ENCODE results near the gene TMEM201. TPM values are rescaled to one million over a fixed set of nuclear protein-coding genes. Genes with fewer than 3 reads are reported as not detected.

Gene TMEM201
- total RNA-seq, 1 donor from 2014 or later = 13.1 TPM

DNA sequence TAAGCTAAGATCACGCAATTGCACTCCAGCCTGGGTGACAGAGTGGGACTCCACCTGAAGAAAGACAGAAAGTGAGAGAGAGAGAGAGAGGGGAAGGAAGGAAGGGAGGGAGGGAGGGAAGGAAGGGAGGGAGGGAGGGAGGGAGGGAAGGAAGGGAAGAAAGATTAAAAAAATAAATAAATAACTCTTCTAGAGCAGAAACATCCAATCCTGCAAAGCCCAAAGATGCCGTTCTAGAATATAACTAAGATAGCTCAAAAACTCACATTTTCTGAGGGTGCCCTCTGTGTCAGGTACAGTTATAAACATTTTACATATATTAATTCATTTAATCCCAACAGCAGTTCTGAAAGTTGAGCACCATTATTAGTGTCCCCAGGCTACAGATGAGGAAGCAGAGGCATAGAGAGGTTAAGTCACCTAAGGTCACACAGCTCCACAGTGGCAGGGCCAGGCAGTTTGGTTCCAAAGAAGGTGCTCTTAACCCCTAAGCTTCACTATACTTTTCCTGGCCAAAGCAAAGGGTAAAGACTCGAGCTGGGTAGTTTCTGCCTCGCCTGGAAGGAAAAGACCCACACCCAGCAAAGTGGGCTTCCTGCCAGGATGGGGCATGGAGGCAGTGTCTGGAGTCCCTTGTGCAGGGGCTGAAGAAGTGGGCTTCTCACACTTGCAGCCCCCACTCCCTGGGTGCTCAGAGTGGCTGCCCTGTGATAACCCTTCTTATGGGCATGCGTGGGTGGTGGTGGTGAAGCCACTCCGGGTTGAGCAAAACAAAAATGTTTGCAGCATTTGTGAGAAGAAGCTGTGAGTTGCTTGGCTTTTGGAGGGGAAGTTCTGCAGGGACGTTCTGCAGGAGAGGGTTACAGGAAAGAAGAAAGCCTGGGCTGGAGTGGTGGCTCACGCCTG is 54.9 kb downstream of the TMEM201 start:
- DNase-seq (ENCODE audit: low spot score) (no peak), ATAC-seq (no peak)
- intact Hi-C loops (cut with DNase I) = no loop called here

DNA sequence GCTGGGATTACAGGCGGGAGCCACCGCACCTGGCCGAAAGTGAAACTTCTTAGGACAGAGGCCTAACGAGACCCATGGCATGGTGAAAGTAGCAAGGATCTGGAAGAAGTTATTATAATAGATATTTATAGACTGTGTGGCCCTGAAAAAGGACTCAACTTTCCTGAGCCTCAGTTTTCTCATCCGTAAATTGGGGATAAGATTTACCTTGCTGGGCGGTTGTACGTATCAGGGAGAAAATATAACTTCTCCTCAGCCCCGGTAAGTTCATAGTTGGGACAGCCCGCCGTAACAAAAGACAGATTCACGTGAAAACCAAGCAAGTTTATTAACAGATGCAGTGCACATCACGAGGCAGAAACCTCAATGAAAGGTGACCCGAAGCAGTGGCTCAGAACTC is 57.3 kb downstream of the TMEM201 start:
- DNase-seq (ENCODE audit: low spot score) (no peak), ATAC-seq (no peak)
- intact Hi-C loops (cut with DNase I) = no loop called here

DNA sequence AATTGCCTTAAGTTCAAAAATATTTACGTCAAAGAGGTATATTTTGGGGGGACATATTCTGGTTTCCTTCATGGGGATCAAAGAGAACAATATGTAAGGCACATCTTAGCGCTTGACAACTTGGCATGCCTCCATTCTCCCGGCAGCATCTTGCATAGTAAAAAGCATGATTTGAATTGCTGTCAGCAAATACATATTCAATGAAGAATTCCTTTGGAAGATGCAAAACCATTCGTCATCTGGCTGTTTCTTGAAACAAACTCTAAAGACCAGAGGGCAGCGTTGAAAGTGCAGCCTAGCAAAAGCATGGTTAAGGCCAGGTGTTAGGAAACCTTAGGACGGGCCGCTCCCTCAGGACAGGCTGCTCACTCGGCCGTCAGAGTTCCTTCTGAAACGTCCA is 59.5 kb downstream of the TMEM201 start:
- ATAC-seq (no peak), DNase-seq (ENCODE audit: low spot score) (no peak)
- intact Hi-C loops (cut with DNase I) = no loop called here

DNA sequence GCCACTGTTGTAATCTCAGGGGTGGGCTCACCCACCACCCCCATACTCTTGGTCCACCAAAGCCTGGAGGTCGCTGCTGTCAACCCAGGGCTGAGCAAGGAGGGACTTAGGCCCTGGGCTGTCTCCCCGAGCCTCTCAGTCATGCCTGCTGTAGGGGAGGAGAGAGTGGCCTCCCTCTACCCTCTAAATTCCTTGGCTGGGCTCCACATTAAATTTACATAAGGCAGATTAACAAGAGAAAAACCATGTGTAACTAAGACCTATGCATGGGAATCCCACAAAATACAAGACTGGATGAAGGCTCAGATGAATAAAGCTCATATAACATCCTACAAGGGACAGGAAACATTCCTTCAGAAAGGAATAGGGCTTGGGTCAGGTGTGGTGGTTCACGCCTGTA is 61.1 kb downstream of the TMEM201 start:
- intact Hi-C loops (cut with DNase I) = no loop called here
- no peak for DNase-seq (ENCODE audit: low spot score)
- ATAC-seq = no peak

DNA sequence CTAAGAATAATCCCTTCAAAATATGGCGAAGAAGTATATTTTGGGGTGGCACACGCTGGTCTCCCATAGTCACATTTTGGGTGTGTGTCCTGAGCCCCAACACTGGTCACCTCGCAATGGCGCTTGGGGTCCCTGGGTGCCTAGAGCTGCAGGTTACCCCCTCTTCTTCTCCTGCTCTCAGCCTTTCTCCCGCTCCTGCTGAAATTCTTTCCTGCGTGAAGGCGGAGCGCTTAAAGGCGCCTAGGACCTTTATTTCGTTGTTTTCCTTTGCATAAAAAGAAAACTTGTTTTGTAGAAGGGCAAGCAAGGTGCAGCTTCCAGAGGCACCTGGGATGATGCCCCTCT is 62.5 kb downstream of the TMEM201 start:
- no peak for DNase-seq (ENCODE audit: low spot score)
- intact Hi-C loops (cut with DNase I) = no loop called here
- no peak for ATAC-seq

DNA sequence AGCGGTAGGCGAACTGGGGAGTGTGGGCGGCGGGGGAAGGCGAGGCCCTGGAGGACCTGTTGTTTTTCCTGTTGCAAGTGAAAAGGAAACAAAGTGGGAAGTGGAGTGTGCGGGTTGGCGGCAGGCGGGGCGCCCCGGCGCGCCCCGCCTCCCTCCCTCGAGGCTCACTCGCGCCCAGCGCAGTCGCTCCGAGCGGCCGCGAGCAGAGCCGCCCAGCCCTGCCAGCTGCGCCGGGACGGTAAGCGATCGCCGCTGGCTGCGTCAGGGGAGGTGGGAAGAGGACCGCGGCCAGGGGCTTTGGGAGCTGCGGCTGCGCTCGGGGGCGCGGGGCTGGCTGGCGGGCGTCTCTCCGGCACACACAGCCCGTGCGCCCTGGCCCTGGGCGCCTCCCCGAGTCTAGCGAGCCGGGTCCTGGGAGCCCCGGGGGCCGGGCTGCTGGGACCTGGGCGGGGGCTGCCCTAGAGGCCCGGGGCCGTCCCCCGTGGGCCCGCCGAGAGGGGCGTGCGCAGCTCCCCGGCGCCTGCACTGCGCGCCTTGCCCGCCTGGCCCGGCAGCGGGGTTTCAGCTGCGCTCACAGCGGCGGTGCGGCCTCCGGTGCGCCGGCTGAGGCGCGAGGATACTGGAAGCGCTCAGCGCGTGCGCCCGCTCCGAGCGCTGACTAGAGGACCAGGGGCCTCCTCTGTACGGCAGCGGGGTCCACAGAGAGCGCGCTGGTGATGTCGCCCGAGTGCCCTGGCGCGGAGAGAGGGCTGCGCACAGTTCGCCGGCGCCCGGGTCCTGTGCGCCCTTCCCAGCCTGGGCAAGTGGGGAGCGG is 63.1 kb downstream of the TMEM201 start, which contains the start of gene PIK3CD:
PIK3CD (plus strand) TSS at position 167 of the 814 bp plus-strand sequence. CDS start 58,725 bp downstream, outside the sequence.
- DNase-seq (ENCODE audit: low spot score) = no peak
- intact Hi-C loops (cut with DNase I) = no loop called here

DNA sequence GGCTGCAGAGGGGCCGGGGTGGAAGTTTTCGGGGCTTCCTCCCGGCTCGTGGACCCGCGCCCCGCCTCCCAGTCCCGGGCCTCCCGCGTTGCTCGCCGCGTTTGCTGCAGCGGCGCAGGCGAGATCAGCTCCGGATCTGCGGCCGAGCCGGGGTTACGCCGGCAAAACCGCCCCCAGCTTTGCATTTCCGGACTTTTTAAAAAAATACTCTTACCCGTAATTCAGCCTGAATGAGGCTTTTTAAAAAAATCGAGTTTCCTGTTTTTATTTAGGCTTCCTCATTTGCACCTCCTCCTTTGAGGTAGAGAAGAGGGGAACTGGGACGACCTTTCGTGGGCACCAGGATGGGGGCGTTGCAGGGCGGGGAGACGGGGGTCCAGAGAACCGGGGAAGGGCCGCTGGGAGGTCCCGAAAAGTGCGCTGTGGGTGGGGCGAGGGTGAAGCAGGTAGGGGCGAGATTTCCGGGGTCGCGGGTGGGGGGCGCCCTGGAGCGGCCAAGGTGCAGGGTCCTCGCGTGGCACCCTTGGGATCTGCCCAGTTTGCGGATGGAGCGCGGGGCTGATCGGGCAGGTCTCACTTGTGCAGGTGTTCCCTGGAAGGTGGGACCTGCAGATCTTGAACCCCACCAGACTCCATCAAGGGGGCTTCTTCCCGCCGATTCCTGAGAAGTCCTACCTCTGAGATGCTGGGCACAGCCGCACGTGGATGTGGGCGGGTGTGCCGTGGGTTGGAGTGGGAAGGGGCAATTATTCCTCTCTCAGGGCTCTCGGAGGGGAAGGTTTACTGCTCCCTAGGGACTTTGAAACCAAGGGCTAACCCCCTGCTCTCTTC is 63.9 kb downstream of the TMEM201 start:
- DNase-seq (ENCODE audit: low spot score) (peak; percentile 65), ATAC-seq (no peak)
- intact Hi-C loops (cut with DNase I) = no loop called here

More for the DNA sequence above, 63.1 kb downstream of the TMEM201 start, which contains the start of gene PIK3CD:
- ATAC-seq = peak; percentile 30

DNA sequence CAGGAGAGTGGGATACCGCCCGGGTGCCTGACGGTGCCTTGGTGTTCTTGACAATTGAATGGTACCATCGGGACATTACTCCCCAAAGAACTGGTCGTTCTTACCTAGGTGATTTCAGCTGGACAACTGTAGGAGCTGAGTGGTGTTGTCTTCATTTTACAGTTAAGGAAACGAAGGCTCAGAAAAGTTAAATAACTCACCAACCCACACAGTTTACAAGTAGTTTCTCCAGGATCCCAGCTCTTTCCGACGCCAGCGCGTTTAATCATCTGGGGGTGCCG is 64.4 kb downstream of the TMEM201 start:
- intact Hi-C loops (cut with DNase I) = no loop called here
- DNase-seq (ENCODE audit: low spot score) (no peak), ATAC-seq (no peak)

DNA sequence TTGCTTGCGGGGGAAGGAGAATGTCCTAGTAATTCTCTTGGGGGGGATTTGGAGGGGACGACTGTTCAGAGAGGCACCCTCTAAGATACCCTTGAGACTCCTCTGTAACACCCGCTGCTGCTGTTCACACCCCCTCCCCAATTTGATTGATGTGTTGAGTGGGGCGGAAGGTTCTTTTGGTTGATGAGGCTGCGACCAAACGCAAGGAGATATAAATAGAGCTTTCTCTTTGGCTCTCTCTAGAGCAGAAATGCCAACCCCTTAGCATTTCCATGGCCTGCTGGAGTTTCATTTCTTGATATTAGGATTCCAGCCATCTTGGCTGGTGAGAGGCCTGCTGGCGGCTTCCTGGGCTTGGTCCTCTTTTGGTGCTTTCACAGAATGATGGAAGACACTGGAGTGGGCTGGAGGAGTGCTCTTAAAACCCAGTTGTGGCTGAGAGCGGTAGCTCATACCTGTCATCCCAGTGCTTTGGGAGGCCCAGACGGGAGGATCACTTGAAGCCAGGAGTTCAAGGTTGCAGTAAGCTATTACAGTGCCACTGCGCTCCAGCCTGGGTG is 64.9 kb downstream of the TMEM201 start:
- DNase-seq (ENCODE audit: low spot score) (no peak), ATAC-seq (no peak)
- intact Hi-C loops (cut with DNase I) = no loop called here

DNA sequence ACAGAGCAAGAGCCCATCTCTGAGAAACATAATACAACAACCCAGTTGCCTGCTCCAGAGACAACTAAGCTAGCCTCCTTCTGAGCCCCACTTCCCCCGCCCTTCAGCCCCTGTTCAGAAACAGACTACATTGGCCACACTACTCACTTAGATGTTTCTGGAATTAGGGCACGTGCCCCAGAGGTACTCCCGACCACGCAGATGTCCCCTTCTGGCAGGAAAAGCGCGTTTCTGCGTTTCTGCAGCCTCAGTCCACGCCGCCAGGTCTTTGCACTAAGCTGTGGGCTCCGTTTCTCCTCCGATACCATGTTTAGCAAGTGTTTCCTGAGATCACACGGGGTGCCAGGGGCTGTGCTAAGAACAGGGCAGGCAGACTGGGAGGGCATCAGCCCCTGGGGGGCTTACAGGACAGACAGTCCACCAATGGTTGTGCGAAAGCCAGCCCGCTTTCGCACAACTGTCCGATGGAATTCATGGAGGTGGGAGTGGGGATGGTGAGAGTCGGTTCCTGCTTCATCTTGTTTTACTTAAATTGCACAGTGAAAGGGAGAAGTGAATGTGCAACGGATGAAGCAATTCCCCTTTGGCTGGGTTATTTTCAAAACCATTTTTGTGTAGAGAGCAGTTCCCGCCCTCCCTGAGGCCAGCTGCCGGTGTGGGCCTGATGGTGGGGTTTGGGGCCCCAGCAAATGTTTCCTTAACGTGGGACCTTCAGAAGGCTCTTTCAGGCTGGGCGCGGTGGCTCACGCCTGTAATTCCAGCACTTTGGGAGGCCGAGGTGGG is 65.5 kb downstream of the TMEM201 start:
- ATAC-seq = peak; percentile 40
- no peak for DNase-seq (ENCODE audit: low spot score)
- intact Hi-C loops (cut with DNase I) = no loop called here

DNA sequence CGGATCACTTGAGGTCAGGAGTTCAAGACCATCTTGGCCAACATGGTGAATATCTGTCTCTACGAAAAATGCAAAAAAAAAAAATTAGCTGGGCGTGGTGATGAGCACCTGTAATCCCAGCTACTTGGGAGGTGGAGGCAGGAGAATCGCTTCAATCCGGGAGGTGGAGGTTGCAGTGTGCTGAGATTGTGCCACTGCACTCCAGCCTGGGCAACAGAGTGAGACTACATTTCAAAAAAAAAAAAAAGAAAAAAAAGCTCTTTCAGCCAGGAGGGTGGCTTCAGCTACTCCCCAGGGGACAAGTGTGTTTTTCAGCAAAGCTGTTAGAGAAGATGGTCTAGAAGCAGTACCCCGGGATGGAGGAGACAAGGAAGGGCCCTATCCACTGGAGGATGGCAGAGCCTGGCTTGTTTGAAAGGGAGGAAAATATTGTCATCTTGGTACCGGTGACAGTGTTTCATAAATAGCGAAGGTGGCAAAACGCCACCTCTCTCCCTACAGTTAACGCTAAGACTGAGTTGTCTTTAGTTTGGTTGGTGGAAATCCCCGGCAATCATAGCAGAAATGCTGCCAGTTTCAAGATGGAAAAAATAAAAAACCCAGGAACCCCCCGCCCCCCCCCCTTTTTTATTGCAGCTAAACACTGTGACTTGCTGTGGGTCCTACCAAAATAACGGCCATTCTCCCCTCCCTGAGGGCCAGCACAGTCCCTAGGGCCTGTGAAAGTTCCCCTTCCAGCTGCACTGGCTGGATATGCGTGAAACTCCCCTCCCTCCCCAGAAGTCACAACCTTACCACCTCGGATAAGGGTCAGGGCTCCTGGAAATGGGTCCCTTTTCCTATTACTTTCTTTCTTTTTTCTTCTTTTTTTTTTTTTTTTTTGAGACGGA is 66.4 kb downstream of the TMEM201 start:
- intact Hi-C loops (cut with DNase I) = no loop called here
- DNase-seq (ENCODE audit: low spot score) = no peak
- ATAC-seq = no peak

DNA sequence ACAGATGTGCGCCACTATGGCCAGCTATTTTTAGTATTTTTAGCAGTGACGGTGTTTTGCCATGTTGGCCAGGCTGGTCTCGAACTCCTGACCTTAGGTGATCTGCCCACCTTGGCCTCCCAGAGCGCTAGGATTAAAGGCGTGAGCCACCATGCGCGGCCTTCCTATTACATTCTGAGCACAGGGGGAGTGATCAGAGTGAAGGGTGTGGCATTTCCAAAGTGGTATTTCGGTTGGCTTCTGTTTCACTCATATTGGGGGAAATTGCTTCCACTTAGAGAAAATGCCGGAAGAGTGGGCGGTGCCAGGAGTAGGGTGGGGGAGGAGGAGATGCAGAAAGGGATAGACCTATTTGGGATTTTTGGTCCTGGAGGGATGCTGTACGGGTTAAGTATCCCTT is 67.1 kb downstream of the TMEM201 start:
- DNase-seq (ENCODE audit: low spot score) (no peak), ATAC-seq (no peak)
- intact Hi-C loops (cut with DNase I) = no loop called here

DNA sequence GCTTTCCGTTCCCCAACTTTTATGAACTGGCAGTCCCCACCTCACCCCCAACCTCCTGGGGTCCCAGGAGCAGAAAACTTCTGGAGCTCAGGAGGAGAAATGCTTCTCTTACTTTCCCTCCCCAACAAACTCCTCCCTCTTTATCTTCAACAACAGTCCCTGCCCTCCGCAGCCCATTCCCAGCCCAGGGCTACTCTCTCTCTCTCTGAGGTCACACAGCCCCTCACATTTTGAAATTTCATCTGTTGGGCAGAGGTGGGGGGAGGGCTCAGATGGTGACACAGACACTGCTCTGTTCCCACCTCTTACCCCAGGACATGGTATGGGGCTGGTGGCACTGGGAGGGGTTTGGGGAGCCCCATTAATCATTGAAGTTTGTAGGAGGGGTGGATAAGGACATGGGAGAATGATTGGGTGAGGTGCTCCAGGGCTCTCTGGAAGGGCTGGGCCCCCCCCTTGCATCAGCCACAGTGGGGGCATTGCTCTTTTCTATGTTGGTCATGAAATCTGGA is 68.9 kb downstream of the TMEM201 start:
- intact Hi-C loops (cut with DNase I) = no loop called here
- no peak for ATAC-seq
- no peak for DNase-seq (ENCODE audit: low spot score)

DNA sequence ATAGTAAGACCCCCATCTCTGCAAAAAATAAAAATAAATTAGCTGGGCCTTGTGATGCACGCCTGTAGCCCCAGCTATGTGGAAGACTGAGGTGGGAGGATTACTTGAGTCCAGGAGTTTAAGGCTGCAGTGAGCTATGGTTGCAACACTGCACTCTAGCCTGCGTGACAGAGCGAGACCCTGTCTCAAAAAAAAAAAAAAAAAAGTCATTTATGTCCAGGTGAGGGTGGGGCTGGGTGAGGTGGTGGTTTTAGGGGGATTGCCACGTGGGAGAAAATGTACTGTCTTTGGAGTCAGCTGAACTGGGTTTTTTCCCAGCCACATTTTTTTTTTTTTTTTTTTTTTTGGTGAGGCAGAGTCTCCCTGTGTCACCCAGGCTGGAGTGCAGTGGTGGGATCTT is 69.5 kb downstream of the TMEM201 start:
- no peak for DNase-seq (ENCODE audit: low spot score)
- no peak for ATAC-seq
- intact Hi-C loops (cut with DNase I) = no loop called here

DNA sequence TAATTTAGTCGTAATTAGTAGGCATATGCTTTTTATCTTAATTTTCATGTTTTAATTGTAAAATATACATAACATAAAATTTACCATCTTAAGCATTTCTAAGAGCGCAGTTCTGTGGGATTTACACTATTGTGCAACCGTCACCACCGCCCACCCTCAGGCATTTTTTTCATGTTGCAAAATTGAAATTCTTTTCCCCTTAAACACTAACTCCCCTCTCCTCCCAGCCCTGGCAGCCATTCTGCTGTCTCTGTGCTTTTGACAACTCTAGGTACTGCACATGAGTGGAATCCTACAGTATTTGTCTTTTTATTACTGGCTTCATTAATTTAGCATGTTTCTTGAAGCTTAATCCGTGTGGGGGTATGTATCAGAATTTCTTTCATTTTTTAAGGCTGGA is 70.6 kb downstream of the TMEM201 start:
- intact Hi-C loops (cut with DNase I) = no loop called here
- ATAC-seq (no peak), DNase-seq (ENCODE audit: low spot score) (no peak)

DNA sequence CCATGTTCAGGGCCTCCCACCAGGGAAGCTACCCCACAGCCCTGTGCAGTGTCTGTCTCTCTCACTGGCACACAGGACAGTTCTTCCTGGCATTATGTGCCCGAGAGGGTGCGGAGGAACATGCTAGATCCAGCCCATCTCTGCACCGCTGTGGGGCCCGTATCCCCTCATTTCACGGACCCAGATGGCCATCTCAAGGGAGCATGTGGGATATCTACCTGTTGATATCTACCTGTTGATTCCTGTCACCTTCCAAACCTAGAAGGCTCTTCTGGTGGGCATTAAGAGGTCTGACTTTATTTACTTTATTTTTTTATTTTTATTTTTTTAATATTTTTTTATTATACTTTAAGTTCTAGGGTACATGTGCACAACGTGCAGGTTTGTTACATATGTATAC is 74.5 kb downstream of the TMEM201 start:
- ATAC-seq = no peak

More for the DNA sequence above, 74.5 kb downstream of the TMEM201 start:
- no peak for DNase-seq (ENCODE audit: low spot score)
- intact Hi-C loops (cut with DNase I) = no loop called here

All from sciatic nerve (tissue), 2 donors.